ENCODE measurements around the gene CCDC30.

GRCh38 chr1:42480921-42481320 lies 17.8 kb downstream of the CCDC30 start:
- no peak for TF ChIP-seq YY1 (IDR thresholded peaks at IDR 0.05; ENCODE audit: insufficient read depth, insufficient read length)
- no peak for TF ChIP-seq ZNF274 (IDR thresholded peaks at IDR 0.05; ENCODE audit: low read depth, low read length)

Data from NT2/D1 (cell line).